ENCODE data around the gene CT45A6.
"Not testable (repeated sequence)": the region's sequence is repeated elsewhere in the genome, so short reads cannot be mapped to it uniquely, and the experiment has no call there.

- not testable (repeated sequence) for TF ChIP-seq CTCF (IDR thresholded peaks at IDR 0.05); ZFX (IDR thresholded peaks at IDR 0.05; ENCODE audit: borderline replicate concordance)
Measured at GRCh38 chrX:135768091-135768490, 34.5 kb downstream of the CT45A6 start, which contains the start of gene CT45A3.

Data from 22Rv1 (cell line).